IMR-90 (cell line): ENCODE measurements around the gene RGMA. TPM values are rescaled to one million over a fixed set of nuclear protein-coding genes. Genes with fewer than 3 reads are reported as not detected.

Source experiments
- ATAC-seq: fragments of 200-7000 bp; cut with Tn5 transposase; 2 replicates; pipeline ENCODE4 v1.9.1; 2020; ENCODE audit warnings: low read depth, mild to moderate bottlenecking, moderate library complexity
- BruUV-seq: library from RNA; stranded (reverse); fragments of 400-500 nt; replicated peaks from 2 replicates; lab custom pipeline; 2021; lab: Mats Ljungman, UMichigan
- CTCF ChIA-PET: fragments of 300-600 bp; formaldehyde crosslinking; extraction: SDS; loops from one replicate; lab custom pipeline; 2021; ENCODE audit warnings: antibody characterized with exemption; lab: Yijun Ruan, JAX
- POLR2A ChIA-PET: fragments of 300-600 bp; sonication (Branson Sonifier 250); formaldehyde crosslinking; loops from one replicate; lab custom pipeline; 2022; ENCODE audit warnings: antibody characterized with exemption; ENCODE audit not compliant: unreplicated experiment; lab: Charles Lee
- DNase-seq: peaks from one replicate; pipeline ENCODE4 v3.0.0; 2013
- H2AFZ ChIP-seq: replicated peaks from 2 replicates; pipeline ENCODE3; 2013; ENCODE audit warnings: low read length, mild to moderate bottlenecking; ENCODE audit not compliant: poor library complexity
- H2AK5ac ChIP-seq: 2 replicates; pipeline ENCODE4 v1.6.1; 2013; ENCODE audit warnings: low read depth, low read length, inconsistent platforms
- H2AK9ac ChIP-seq: replicated peaks from 2 replicates; pipeline ENCODE3; 2013; ENCODE audit warnings: mild to moderate bottlenecking, low read depth, low read length, moderate library complexity; ENCODE audit not compliant: poor library complexity
- H2BK120ac ChIP-seq: 2 replicates; pipeline ENCODE4 v1.6.1; 2013; ENCODE audit warnings: low read depth, low read length, inconsistent platforms
- H2BK15ac ChIP-seq: 3 replicates; pipeline ENCODE4 v1.6.1; 2013; ENCODE audit warnings: low read depth, low read length, inconsistent platforms
- H2BK20ac ChIP-seq: 2 replicates; pipeline ENCODE4 v1.6.1; 2013; ENCODE audit warnings: low read depth, mild to moderate bottlenecking, inconsistent platforms, low read length, moderate library complexity
- H2BK5ac ChIP-seq: 2 replicates; pipeline ENCODE4 v1.6.1; 2013; ENCODE audit warnings: mild to moderate bottlenecking, low read depth, low read length, inconsistent platforms; ENCODE audit not compliant: poor library complexity, severe bottlenecking
- H3K14ac ChIP-seq: replicated peaks from 2 replicates; pipeline ENCODE4 v1.6.1; 2013; ENCODE audit warnings: low read depth, low read length, inconsistent platforms
- H3K18ac ChIP-seq: 2 replicates; pipeline ENCODE4 v1.6.1; 2013; ENCODE audit warnings: low read depth, low read length, control low read depth
- H3K23ac ChIP-seq: 2 replicates; pipeline ENCODE4 v1.6.1; 2013; ENCODE audit warnings: low read depth, low read length, inconsistent platforms
- H3K27ac ChIP-seq: 2 replicates; pipeline ENCODE4 v1.5.1; 2013; ENCODE audit warnings: mild to moderate bottlenecking, control low read depth, low read length; ENCODE audit not compliant: insufficient read depth
- H3K27me3 ChIP-seq: 2 replicates; pipeline ENCODE4 v1.6.1; 2013; ENCODE audit warnings: low read length; ENCODE audit not compliant: control insufficient read depth, insufficient read depth
- H3K36me3 ChIP-seq: 2 replicates; pipeline ENCODE4 v1.6.1; 2013; ENCODE audit warnings: low read length, mixed read lengths; ENCODE audit not compliant: control insufficient read depth, insufficient read depth
- H3K4ac ChIP-seq: 2 replicates; pipeline ENCODE4 v1.6.1; 2013; ENCODE audit warnings: low read depth, low read length, inconsistent platforms
- H3K4me1 ChIP-seq: 2 replicates; pipeline ENCODE4 v1.6.1; 2013; ENCODE audit warnings: low read length, mixed read lengths; ENCODE audit not compliant: control insufficient read depth, insufficient read depth
- H3K4me2 ChIP-seq: 2 replicates; pipeline ENCODE4 v1.6.1; 2013; ENCODE audit warnings: low read depth, mild to moderate bottlenecking, control low read depth, low read length, moderate library complexity
- H3K4me3 ChIP-seq: 2 replicates; pipeline ENCODE4 v1.5.1; 2013; ENCODE audit warnings: low read depth, mild to moderate bottlenecking, control low read depth, low read length, moderate library complexity; ENCODE audit not compliant: insufficient read depth
- H3K56ac ChIP-seq: 2 replicates; pipeline ENCODE4 v1.6.1; 2013; ENCODE audit warnings: low read length, inconsistent platforms; ENCODE audit not compliant: insufficient read depth; ENCODE audit errors: extremely low read depth
- H3K79me1 ChIP-seq, 2 experiments: 2 replicates each; pipeline ENCODE4 v1.6.1; 2013; ENCODE audit warnings: low read length in 2 of 2, inconsistent platforms in 1 of 2, low read depth in 1 of 2
- H3K9ac ChIP-seq: 2 replicates; pipeline ENCODE4 v1.6.1; 2013; ENCODE audit warnings: low read depth, low read length, control low read depth
- H3K9me1 ChIP-seq: 2 replicates; pipeline ENCODE4 v1.6.1; 2013; ENCODE audit warnings: low read length, inconsistent platforms; ENCODE audit not compliant: insufficient read depth
- H3K9me3 ChIP-seq: 2 replicates; pipeline ENCODE4 v1.6.1; 2013; ENCODE audit warnings: low read length; ENCODE audit not compliant: control insufficient read depth, insufficient read depth
- H4K20me1 ChIP-seq: 2 replicates; pipeline ENCODE4 v1.6.1; 2013; ENCODE audit warnings: low read length, inconsistent platforms; ENCODE audit not compliant: insufficient read depth
- H4K5ac ChIP-seq: 2 replicates; pipeline ENCODE4 v1.6.1; 2013; ENCODE audit warnings: mild to moderate bottlenecking, low read depth, low read length, control low read depth
- H4K8ac ChIP-seq, 2 experiments: 2 replicates each; pipeline ENCODE4 v1.6.1; 2013; ENCODE audit warnings: low read depth in 2 of 2, low read length in 2 of 2, control low read depth in 1 of 2, inconsistent platforms in 1 of 2
- H4K91ac ChIP-seq: 2 replicates; pipeline ENCODE4 v1.6.1; 2013; ENCODE audit warnings: low read depth, low read length, inconsistent platforms; ENCODE audit not compliant: insufficient read depth
- FOS ChIP-seq: fragments of 150-350 bp; IDR thresholded peaks from 2 replicates; pipeline ENCODE4 v1.6.1; 2016; ENCODE audit warnings: low read depth, low read length
- MAFK ChIP-seq: IDR thresholded peaks from 2 replicates; pipeline ENCODE4 v1.6.1; 2012; ENCODE audit warnings: low read depth, low read length, improper control_type of control experiment
- MAZ ChIP-seq: IDR thresholded peaks from 2 replicates; pipeline ENCODE4 v1.6.1; 2012; ENCODE audit warnings: low read depth, mild to moderate bottlenecking, low read length, improper control_type of control experiment, moderate library complexity, borderline replicate concordance
- WGBS, 2 experiments: methylation state at CpG; one replicate each; pipeline versions ENCODE4 v1.1.5 to v1.1.7; 2013; ENCODE audit warnings: missing lambda C conversion rate in 2 of 2; ENCODE audit not compliant: insufficient read length in 1 of 2; ENCODE audit errors: extremely low coverage in 2 of 2; 5-methylcytosine and 5-hydroxymethylcytosine counted together
- dilution Hi-C: fragments of 300-500 bp; cut with HindIII; formaldehyde crosslinking; loops from one replicate; pipeline ENCODE4 v1.14.3; 2018; ENCODE audit warnings: low sequenced_read_pairs; ENCODE audit not compliant: unreplicated experiment
- in situ Hi-C: fragments of 300-500 bp; cut with MboI; formaldehyde crosslinking; loops from 3 replicates; pipeline ENCODE4 v1.14.3; 2019; ENCODE audit warnings: low sequenced_read_pairs, inconsistent platforms, mixed read lengths
- intact Hi-C: fragments of 100-400 bp; cut with micrococcal nuclease; formaldehyde crosslinking; loops from 2 replicates; pipeline ENCODE4 v1.10.0; 2022
- polyA plus RNA-seq, 3 experiments: library from polyadenylated mRNA; depleted of rRNA; stranded (reverse); fragments of >200 nt; gene quantifications; 2 replicates each; pipeline ENCODE4 v1.2.3, GENCODE V29; 2012; ENCODE audit warnings: low replicate concordance in 1 of 3
- total RNA-seq: library from RNA; depleted of rRNA; stranded (reverse); fragments of >200 nt; gene quantifications from 2 replicates; pipeline ENCODE4 v1.2.3, GENCODE V29; 2012

Gene RGMA
- total and polyA plus RNA-seq, 2 of the 4 experiments (the other 2 are of a cell fraction) = 0.18 to 0.26 TPM

GRCh38 chr15:93049914-93050578 lies 39.0 kb downstream of the RGMA start:
- H4K8ac ChIP-seq = no peak overlapping the region
- H3K18ac ChIP-seq = no peak overlapping the region
- in situ Hi-C loops = no loop called here
- H3K4me2 ChIP-seq = no peak overlapping the region
- intact Hi-C loops = no loop called here
- H2BK120ac ChIP-seq = no peak overlapping the region
- DNase-seq (no peak), ATAC-seq (no peak)
- no peak overlapping the region for H3K23ac ChIP-seq
- H4K20me1 ChIP-seq = no peaks in the 10 kb centered on the region
- no peak overlapping the region for H4K91ac ChIP-seq
- ChIA-PET CTCF (no interaction called here), POLR2A (no interaction called here)
- H3K4ac ChIP-seq = no peak overlapping the region
- H3K4me1 ChIP-seq = no peaks in the 10 kb centered on the region
- 67% methylated on average over 14 of the region's 15 CpGs; no CpG with 5 or more reads in 1 of the 2 experiments for WGBS, 2 experiments
- H3K9ac ChIP-seq = no peak overlapping the region
- H3K14ac ChIP-seq = no peak overlapping the region
- H4K5ac ChIP-seq = no peak overlapping the region
- no peak overlapping the region for H2AK5ac ChIP-seq
- no peak overlapping the region for H2BK5ac ChIP-seq
- no peak overlapping the region for H3K56ac ChIP-seq
- BruUV-seq = no TSS peak
- H3K9me1 ChIP-seq = no peaks in the 10 kb centered on the region
- peaks cover 3% of the 10 kb centered on the region; the same call in 1 of the 2 replicates for H3K9me3 ChIP-seq
- dilution Hi-C loops = no loop called here
- no peak overlapping the region for H3K4me3 ChIP-seq
- TF ChIP-seq MAZ (no peak), FOS (no peak), MAFK (no peak)
- H3K36me3 ChIP-seq = no peaks in the 10 kb centered on the region
- no peak overlapping the region for H2BK20ac ChIP-seq
- H3K79me1 ChIP-seq = no peaks in the 10 kb centered on the region
- no peak overlapping the region for H2AFZ ChIP-seq
- no peak overlapping the region for H3K27ac ChIP-seq
- peaks cover 4% of the 10 kb centered on the region; the same call in 1 of the 2 replicates for H3K27me3 ChIP-seq
- H2AK9ac ChIP-seq = no peak overlapping the region
- no peak overlapping the region for H2BK15ac ChIP-seq
